Spinal cord (tissue), 10 donors: ENCODE measurements around the gene TDRD1. TPM values are rescaled to one million over a fixed set of nuclear protein-coding genes. Genes with fewer than 3 reads are reported as not detected.

Experiments
- DNase-seq, 6 donors: peaks; one replicate each; pipeline versions ENCODE4 v3.0.0 to v3.0.0-alpha.2; 2013 to 2015; ENCODE audit warnings: low spot score in 6 of 6, low read depth in 4 of 6
- H3K27ac ChIP-seq: one replicate; pipeline ENCODE4 v1.5.1; 2013; ENCODE audit warnings: low read depth, low read length, control low read depth
- H3K27me3 ChIP-seq: one replicate; pipeline ENCODE4 v1.6.1; 2013; ENCODE audit warnings: low read length; ENCODE audit not compliant: control insufficient read depth, insufficient read depth
- H3K36me3 ChIP-seq: one replicate; pipeline ENCODE4 v1.6.1; 2013; ENCODE audit warnings: low read length; ENCODE audit not compliant: control insufficient read depth, insufficient read depth
- H3K4me1 ChIP-seq: one replicate; pipeline ENCODE4 v1.6.1; 2013; ENCODE audit warnings: low read length; ENCODE audit not compliant: control insufficient read depth, insufficient read depth
- H3K4me3 ChIP-seq: one replicate; pipeline ENCODE4 v1.5.1; 2013; ENCODE audit warnings: low read depth, low read length, control low read depth
- H3K9me3 ChIP-seq: one replicate; pipeline ENCODE4 v1.6.1; 2013; ENCODE audit warnings: low read length; ENCODE audit not compliant: control insufficient read depth, insufficient read depth
- WGBS: methylation state at CpG from one replicate; pipeline ENCODE4 v1.1.5; 2013; ENCODE audit warnings: missing lambda C conversion rate; ENCODE audit not compliant: insufficient coverage; 5-methylcytosine and 5-hydroxymethylcytosine counted together
- polyA plus RNA-seq, 2 donors: library from polyadenylated mRNA; unstranded; fragments of 120-200 nt; gene quantifications; one replicate each; pipeline ENCODE4 v1.2.1, GENCODE V29; 2013; ENCODE audit not compliant: insufficient read length in 2 of 2
- total RNA-seq, 2 donors: library from RNA; depleted of rRNA in 1 of 2; stranded (reverse); fragments of 120-200 nt in 1 of 2; fragments of >200 nt in 1 of 2; gene quantifications; one replicate each; pipeline versions ENCODE4 v1.2.3 to v1.2.4, GENCODE V29; 2013 to 2014
- donor health status: healthy.

TDRD1 gene
- total and polyA plus RNA-seq, 4 donors = 0.22 to 1.9 (median 0.67) TPM

DNA sequence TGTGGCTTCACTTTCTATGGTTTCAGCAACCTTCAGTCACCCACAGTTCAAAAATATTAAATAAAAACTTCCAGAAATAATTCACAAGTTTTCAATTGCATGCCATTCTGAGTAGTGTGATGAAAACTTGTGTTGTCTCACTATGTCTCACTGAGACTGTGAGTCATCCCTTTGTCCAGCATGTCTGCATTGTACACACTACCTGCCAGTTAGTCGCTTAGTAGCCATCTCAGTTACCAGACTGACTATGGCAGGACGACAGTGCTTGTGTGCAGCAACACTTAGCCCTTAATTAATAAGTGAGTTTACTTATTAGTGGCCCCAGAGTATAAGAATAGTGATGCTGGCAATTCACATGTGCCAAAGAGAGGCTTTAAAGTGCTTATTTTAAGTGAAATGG, 27.7 kb upstream of the TDRD1 start:
- no CpG with 5 or more reads among the region's 2 CpGs for WGBS
- no peak overlapping the region for H3K4me3 ChIP-seq
- no peaks in the 10 kb centered on the region for H3K4me1 ChIP-seq
- DNase-seq = no peak
- H3K36me3 ChIP-seq = peaks cover 10% of the 10 kb centered on the region
- H3K27me3 ChIP-seq = no peaks in the 10 kb centered on the region
- H3K9me3 ChIP-seq = no peaks in the 10 kb centered on the region
- no peak overlapping the region for H3K27ac ChIP-seq

DNA sequence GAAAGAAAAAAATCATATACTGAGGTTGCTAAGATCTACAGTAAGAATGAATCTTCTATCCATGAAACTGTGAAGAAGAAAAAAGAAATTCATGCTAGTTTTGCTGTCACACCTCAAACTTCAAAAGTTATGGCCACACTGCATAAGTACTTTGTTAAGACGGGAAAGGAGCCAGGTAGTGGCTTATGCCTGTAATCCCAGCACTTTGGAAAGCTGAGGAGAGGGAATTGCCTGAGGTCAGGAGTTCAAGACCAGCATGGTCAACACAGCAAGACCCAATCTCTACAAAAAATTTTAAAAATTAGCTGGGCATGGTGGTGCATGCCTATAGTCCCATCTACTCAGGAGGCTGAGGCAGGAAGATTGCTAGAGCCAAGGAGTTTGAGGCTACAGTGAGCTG, 27.3 kb upstream of the TDRD1 start:
- Histone ChIP-seq H3K36me3 (peaks cover 10% of the 10 kb centered on the region), H3K27me3 (no peaks in the 10 kb centered on the region), H3K4me1 (no peaks in the 10 kb centered on the region), H3K9me3 (no peaks in the 10 kb centered on the region), H3K27ac (no peak overlapping the region), H3K4me3 (no peak overlapping the region)
- no CpG with 5 or more reads among the region's 1 CpG for WGBS
- no peak for DNase-seq

DNA sequence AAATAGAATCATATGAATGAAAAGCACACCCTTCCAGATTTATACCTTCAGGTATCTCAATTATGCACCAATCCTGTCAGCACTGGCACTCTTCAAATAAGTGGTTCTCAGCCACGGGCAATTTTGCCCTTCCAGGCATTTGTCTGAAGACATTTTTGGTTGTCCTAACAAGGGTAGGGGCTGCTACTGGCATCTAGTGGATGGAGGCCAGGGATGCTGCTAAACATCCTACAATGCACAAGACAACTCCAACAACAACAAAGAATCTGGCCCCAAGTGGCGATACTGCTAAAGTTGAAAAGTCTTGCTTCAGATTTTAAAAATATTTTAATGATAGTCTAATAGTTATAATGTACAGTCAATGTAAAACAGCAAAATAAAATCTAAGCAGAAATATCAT, 21.2 kb upstream of the TDRD1 start:
- Histone ChIP-seq H3K27me3 (no peaks in the 10 kb centered on the region), H3K9me3 (no peaks in the 10 kb centered on the region), H3K4me1 (no peaks in the 10 kb centered on the region), H3K4me3 (no peak overlapping the region), H3K36me3 (peaks cover 7% of the 10 kb centered on the region), H3K27ac (no peak overlapping the region)
- DNase-seq = no peak
- WGBS = no CpG with 5 or more reads among the region's 2 CpGs

DNA sequence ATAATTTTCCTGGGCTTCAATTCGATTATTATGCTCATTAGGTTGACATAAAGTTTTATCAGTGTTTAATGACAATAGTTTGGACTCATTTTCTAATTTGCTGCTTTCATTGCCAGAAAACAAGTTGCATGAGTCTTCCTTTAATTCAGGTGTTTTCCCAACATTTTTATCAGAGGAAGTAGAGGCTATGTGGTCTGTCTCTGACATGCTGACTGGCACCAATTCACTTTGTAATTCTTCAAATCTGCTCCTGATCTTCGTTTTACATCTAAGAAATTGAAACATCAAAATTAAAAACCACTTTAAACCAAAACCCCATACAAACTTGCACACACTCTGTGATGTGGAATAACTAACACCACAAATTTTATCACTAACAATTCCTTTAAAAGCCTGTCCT, 16.1 kb upstream of the TDRD1 start:
- H3K4me3 ChIP-seq = no peak overlapping the region
- no peaks in the 10 kb centered on the region for H3K9me3 ChIP-seq
- DNase-seq = no peak
- WGBS = no CpG with 5 or more reads among the region's 2 CpGs
- H3K27me3 ChIP-seq = no peaks in the 10 kb centered on the region
- H3K27ac ChIP-seq = no peak overlapping the region
- H3K36me3 ChIP-seq = no peaks in the 10 kb centered on the region
- H3K4me1 ChIP-seq = peaks cover 4% of the 10 kb centered on the region

DNA sequence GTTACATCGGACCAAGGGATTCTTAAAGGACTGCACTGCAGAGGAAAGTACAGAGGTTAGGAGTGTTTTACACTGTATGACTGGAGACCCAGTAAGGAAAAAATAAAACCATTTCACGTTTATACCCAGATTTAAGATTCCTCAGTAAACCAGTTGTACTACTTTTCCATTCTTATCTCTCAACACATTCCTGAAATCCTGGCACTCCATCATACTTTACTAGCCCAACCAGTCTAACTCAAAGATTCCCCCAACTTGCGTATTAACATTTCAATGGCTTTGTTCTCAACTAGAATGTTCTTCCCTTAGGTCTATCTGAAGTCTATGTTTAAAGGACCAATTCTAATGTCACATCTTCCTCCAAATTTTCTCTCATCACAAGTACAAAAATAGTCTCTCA, 13.1 kb upstream of the TDRD1 start:
- WGBS = 100% methylated on average over 1 of the region's 3 CpGs
- no peaks in the 10 kb centered on the region for H3K9me3 ChIP-seq
- DNase-seq = no peak

DNA sequence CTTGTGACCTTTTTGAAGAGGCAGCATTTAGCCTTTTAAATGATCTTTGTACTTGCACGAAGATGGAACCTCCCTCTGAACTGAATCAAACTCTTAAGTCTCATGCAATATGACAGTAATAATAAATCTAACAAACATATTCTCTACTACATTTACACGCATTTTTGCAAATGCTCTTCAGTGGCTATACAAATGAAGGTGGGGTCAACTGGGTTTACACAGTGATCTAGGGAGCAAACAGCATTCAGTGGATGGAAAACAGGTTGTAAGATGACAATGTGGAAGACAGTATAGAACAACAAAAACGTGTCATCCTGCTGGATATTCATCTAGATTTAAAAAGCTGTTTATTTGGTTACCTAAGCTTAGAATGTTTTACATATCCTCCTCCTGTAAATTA, 12.7 kb upstream of the TDRD1 start:
- H3K4me1 ChIP-seq = peaks cover 4% of the 10 kb centered on the region
- DNase-seq = no peak
- H3K36me3 ChIP-seq = no peaks in the 10 kb centered on the region
- no peaks in the 10 kb centered on the region for H3K9me3 ChIP-seq
- H3K27me3 ChIP-seq = no peaks in the 10 kb centered on the region
- no peak overlapping the region for H3K4me3 ChIP-seq
- WGBS = 80% methylated on average over 1 of the region's 3 CpGs
- H3K27ac ChIP-seq = no peak overlapping the region

More for the DNA sequence above, 13.1 kb upstream of the TDRD1 start:
- Histone ChIP-seq H3K4me1 (peaks cover 4% of the 10 kb centered on the region), H3K36me3 (no peaks in the 10 kb centered on the region), H3K27me3 (no peaks in the 10 kb centered on the region), H3K27ac (no peak overlapping the region), H3K4me3 (no peak overlapping the region)

DNA sequence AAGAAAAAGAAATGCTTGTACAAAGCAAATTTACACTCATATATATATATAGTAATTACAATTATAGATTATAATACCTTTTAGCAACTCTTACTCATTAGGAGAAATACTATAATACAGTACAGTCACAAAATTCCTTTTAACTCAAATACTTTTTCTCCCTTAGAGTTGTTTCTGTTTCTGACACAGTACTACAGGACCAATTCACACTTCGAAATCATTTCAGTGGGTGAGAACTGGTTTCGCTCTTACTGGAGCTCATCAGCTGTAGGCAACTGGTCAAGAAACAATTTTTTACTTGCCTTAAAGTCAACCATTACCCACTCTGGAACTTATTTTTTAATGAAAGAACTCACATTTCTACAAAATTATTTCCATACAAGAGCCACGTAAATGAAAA, 11.2 kb upstream of the TDRD1 start:
- no peak for DNase-seq
- Histone ChIP-seq H3K27me3 (no peaks in the 10 kb centered on the region), H3K4me3 (no peak overlapping the region), H3K9me3 (no peaks in the 10 kb centered on the region), H3K36me3 (no peaks in the 10 kb centered on the region), H3K27ac (no peak overlapping the region), H3K4me1 (peaks cover 4% of the 10 kb centered on the region)
- 100% methylated on average over 2 of the region's 3 CpGs for WGBS

DNA sequence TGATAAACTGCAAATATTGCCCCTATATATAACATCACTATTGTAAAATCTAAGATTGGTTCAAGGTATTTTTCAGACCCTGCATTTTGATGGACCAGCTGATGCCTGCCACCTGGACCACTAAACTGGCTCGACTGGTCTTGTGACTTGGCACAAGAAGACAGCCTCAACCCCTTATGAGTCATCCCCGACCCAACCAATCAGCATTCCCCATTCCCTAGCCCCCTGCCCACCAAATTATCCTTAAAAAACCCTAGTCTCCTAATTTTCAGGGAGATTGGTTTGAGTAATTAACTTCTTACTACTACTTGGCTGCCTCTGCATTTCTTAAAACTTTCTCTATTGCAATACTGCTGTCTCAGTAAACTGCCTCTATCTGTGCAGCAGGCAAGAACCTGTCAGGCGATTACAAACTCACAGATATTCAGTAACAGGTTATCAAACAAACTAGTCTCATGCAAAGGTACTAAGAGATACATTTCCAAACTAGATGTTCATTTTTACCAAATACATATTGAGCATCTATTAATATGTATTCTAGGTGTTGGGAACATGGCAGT, 10.6 kb upstream of the TDRD1 start:
- Histone ChIP-seq H3K27ac (no peak overlapping the region), H3K36me3 (no peaks in the 10 kb centered on the region), H3K9me3 (no peaks in the 10 kb centered on the region), H3K4me3 (no peak overlapping the region), H3K27me3 (no peaks in the 10 kb centered on the region), H3K4me1 (peaks cover 4% of the 10 kb centered on the region)
- WGBS = 100% methylated on average over 1 of the region's 3 CpGs
- DNase-seq = no peak

DNA sequence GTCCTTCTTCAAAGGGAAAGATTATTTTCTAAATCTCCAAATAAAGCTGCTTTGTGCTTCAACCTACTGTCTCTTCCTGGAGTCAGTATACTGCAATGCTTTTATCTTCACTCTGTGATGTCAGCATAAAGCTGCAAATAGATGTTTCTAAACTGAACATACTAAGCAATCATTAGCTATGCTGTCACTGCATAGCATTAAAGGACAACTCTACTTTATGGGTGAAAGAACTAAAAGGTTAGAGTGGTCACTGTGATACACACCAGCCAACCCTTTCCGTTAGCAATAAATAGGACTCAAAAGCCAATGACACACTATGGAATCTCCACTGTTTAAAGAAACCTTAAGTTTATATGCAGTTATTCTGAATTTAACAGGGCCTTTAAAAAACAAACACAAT, 6.9 kb upstream of the TDRD1 start:
- H3K4me1 ChIP-seq = peaks cover 6% of the 10 kb centered on the region
- DNase-seq = peak in 3 of 6 donors; percentile 7 to 31 (median 14)
- no CpG with 5 or more reads among the region's 1 CpG for WGBS
- no peaks in the 10 kb centered on the region for H3K36me3 ChIP-seq
- peak overlapping the region; percentile 17 for H3K4me3 ChIP-seq
- H3K27ac ChIP-seq = peak overlapping the region; percentile 19
- no peaks in the 10 kb centered on the region for H3K27me3 ChIP-seq
- H3K9me3 ChIP-seq = no peaks in the 10 kb centered on the region

DNA sequence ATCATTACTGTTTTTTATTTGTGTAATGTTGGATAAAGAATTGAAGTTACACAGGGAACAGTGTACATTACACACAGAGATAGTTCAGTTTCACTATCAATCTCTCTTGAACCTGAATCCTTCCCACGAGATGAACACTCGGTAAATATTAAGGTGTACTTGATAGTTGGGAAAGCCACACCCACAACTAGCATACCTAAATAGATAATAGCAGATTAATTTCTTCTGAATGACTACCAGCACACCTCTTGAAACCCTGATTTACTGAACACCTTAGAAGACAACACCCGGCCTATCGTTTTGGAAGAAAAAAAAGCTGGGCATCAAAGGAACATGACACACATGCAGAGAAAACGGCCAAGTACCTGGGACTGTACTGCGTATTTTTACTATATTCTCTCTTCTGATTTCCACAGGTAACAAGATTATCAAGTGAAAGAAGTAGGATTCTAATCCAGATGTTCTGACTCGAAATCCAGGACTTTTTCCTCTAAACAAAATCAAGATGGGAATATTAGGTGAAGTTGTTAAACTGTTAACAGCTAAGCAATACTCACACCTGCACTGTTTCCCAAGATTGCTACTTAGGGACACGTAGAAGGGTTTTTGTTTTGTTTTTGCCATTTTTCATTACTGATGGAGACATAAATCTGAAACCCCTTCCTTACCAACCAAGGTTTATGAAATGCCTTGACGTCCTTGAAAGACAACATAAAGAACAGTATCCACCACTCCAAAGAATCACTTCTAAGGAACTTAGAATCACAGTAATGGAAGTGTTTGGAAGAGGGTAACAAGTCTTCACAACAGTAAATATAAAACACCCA, 6.2 kb upstream of the TDRD1 start:
- H3K4me3 ChIP-seq = peak overlapping the region; percentile 94
- DNase-seq = peak in 2 of 6 donors; percentile 14 to 47
- H3K36me3 ChIP-seq = no peaks in the 10 kb centered on the region
- no peaks in the 10 kb centered on the region for H3K9me3 ChIP-seq
- no peaks in the 10 kb centered on the region for H3K27me3 ChIP-seq
- H3K4me1 ChIP-seq = peaks cover 6% of the 10 kb centered on the region
- WGBS = 67% methylated on average over 2 of the region's 9 CpGs
- H3K27ac ChIP-seq = peak overlapping the region; percentile 83
